Measurements from ENCODE around the gene PCGF2. TPM values are rescaled to one million over a fixed set of nuclear protein-coding genes. Genes with fewer than 3 reads are reported as not detected.
A peak's percentile ranks its signal among the peaks of the same experiment; 100 is the strongest.

PCGF2 gene
- total and polyA plus RNA-seq, 9 of the 15 experiments (the other 6 are each of a cell fraction or from before 2014, with no cell fraction given): 1.3 to 33.4 (median 7.0) TPM

DNA sequence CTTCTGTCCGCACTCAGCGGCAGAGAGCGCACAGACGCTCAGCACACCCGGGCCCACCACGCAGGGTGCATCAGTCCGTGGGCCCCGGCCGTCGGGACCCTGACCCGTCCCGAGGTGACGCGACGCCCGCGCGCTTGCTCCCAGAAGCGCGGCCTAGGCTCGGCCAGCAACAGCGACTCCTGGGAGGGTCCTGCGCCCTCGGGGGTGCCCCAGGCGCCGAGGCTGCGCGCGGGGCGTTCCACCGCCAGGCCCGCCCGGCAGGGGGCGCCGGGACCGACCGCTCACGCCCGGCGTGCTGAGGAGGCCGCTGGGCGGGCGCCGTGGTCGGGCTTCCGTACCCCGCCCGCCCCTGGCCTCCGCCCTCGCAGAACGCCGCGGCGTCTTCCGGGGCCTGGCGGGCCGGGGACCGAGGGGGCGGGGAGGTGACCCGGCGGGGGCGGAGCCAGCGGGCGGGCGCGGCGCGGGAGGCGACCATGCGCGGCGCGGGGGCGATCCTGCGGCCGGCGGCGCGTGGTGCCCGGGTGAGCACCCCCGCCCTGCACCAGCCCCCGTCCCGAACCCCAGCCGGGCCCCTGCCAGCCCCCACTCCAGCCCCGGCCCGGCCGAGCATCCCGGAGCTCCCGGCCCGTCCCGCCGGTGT, 18.1 kb downstream of the PCGF2 start, which contains the start of gene CISD3 (continued):
- TF ChIP-seq, protein P1, sequence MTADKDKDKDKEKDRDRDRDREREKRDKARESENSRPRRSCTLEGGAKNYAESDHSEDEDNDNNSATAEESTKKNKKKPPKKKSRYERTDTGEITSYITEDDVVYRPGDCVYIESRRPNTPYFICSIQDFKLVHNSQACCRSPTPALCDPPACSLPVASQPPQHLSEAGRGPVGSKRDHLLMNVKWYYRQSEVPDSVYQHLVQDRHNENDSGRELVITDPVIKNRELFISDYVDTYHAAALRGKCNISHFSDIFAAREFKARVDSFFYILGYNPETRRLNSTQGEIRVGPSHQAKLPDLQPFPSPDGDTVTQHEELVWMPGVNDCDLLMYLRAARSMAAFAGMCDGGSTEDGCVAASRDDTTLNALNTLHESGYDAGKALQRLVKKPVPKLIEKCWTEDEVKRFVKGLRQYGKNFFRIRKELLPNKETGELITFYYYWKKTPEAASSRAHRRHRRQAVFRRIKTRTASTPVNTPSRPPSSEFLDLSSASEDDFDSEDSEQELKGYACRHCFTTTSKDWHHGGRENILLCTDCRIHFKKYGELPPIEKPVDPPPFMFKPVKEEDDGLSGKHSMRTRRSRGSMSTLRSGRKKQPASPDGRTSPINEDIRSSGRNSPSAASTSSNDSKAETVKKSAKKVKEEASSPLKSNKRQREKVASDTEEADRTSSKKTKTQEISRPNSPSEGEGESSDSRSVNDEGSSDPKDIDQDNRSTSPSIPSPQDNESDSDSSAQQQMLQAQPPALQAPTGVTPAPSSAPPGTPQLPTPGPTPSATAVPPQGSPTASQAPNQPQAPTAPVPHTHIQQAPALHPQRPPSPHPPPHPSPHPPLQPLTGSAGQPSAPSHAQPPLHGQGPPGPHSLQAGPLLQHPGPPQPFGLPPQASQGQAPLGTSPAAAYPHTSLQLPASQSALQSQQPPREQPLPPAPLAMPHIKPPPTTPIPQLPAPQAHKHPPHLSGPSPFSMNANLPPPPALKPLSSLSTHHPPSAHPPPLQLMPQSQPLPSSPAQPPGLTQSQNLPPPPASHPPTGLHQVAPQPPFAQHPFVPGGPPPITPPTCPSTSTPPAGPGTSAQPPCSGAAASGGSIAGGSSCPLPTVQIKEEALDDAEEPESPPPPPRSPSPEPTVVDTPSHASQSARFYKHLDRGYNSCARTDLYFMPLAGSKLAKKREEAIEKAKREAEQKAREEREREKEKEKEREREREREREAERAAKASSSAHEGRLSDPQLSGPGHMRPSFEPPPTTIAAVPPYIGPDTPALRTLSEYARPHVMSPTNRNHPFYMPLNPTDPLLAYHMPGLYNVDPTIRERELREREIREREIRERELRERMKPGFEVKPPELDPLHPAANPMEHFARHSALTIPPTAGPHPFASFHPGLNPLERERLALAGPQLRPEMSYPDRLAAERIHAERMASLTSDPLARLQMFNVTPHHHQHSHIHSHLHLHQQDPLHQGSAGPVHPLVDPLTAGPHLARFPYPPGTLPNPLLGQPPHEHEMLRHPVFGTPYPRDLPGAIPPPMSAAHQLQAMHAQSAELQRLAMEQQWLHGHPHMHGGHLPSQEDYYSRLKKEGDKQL (CRISPR knock-in tag; IDR thresholded peaks at IDR 0.05; ENCODE audit: borderline replicate concordance): no peak
- TF ChIP-seq HDAC1 (IDR thresholded peaks at IDR 0.05) (no peak), TAF15 (IDR thresholded peaks at IDR 0.05; ENCODE audit: low read depth, low read length) (no peak), ZNF124 (CRISPR knock-in tag; IDR thresholded peaks at IDR 0.05) (no peak), ZC3H11A (IDR thresholded peaks at IDR 0.05; ENCODE audit: low read depth, low read length) (no peak), MXI1 (IDR thresholded peaks at IDR 0.05; ENCODE audit: low read depth, low read length) (no peak), PTTG1 (tag; IDR thresholded peaks at IDR 0.05; ENCODE audit: low read depth) (no peak), SIN3B (IDR thresholded peaks at IDR 0.05; ENCODE audit: low read depth) (peak; percentile 65; the same call in 1 of the 2 replicates), CBX8 (IDR thresholded peaks at IDR 0.05; ENCODE audit: borderline replicate concordance, extremely low read depth, low read depth, low read length, poor library complexity, severe bottlenecking) (no peak), TRIM24 (IDR thresholded peaks at IDR 0.05) (no peak), U2AF1 (optimal IDR thresholded peaks at IDR 0.05; ENCODE audit: low read depth, low read length) (peak; percentile 44), RBM17 (IDR thresholded peaks at IDR 0.05; ENCODE audit: borderline replicate concordance, low read depth, low read length) (no peak), TAF1 (IDR thresholded peaks at IDR 0.05; ENCODE audit: control insufficient read depth, extremely low read depth, insufficient read depth, low read length, severe bottlenecking) (peak; percentile 31), ATF1 (CRISPR knock-in tag; IDR thresholded peaks at IDR 0.05) (no peak), ATF1 (tag; IDR thresholded peaks at IDR 0.05) (peak; percentile 25; the same call in 1 of the 2 replicates), ZC3H4 (CRISPR knock-in tag; IDR thresholded peaks at IDR 0.05; ENCODE audit: borderline replicate concordance) (no peak), NR2F6 (CRISPR knock-in tag; IDR thresholded peaks at IDR 0.05) (no peak)
- TF ChIP-seq, protein P2, sequence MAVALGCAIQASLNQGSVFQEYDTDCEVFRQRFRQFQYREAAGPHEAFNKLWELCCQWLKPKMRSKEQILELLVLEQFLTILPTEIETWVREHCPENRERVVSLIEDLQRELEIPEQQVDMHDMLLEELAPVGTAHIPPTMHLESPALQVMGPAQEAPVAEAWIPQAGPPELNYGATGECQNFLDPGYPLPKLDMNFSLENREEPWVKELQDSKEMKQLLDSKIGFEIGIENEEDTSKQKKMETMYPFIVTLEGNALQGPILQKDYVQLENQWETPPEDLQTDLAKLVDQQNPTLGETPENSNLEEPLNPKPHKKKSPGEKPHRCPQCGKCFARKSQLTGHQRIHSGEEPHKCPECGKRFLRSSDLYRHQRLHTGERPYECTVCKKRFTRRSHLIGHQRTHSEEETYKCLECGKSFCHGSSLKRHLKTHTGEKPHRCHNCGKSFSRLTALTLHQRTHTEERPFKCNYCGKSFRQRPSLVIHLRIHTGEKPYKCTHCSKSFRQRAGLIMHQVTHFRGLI (CRISPR knock-in tag; IDR thresholded peaks at IDR 0.05): no peak
- TF ChIP-seq, protein P3, sequence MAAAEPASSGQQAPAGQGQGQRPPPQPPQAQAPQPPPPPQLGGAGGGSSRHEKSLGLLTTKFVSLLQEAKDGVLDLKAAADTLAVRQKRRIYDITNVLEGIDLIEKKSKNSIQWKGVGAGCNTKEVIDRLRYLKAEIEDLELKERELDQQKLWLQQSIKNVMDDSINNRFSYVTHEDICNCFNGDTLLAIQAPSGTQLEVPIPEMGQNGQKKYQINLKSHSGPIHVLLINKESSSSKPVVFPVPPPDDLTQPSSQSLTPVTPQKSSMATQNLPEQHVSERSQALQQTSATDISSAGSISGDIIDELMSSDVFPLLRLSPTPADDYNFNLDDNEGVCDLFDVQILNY (CRISPR knock-in tag; IDR thresholded peaks at IDR 0.05): no peak

All from K562 (cell line).